ENCODE measurements around the gene PDLIM4.

PDLIM4 gene

DNA sequence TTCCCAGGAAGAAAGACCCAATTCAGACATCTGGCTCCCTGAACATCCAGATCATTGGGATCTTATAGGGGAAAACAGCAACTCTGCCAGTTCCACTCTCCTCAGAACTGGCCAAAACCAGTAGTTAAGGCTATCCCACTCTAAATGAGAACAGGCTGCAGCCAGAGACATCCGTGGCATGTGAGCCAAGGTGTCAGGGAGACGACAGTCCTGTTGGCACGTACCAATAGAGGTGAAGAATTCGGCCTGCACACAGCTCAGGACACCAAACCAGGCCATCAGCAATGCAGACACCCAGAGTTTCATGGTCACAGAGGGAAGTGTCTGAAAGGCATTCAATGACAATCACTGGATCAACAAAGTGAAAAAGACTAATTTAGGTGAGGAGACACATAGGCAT is 39.2 kb upstream of the PDLIM4 start:
- Histone ChIP-seq H3K27me3 (ENCODE audit: control insufficient read depth, insufficient read depth, low read length) (no peaks in the 10 kb centered on the region), H3K9me3 (ENCODE audit: control insufficient read depth, low read length) (no peaks in the 10 kb centered on the region), H3K27ac (no peak overlapping the region), H3K4me1 (peaks cover 3% of the 10 kb centered on the region), H3K36me3 (ENCODE audit: control insufficient read depth, insufficient read depth, low read length) (no peaks in the 10 kb centered on the region), H3K9ac (no peak overlapping the region), H3K79me2 (no peaks in the 10 kb centered on the region), H3K4me2 (ENCODE audit: low read length) (no peak overlapping the region), H2AFZ (no peak overlapping the region), H3K4me3 (ENCODE audit: low read depth, low read length) (no peak overlapping the region)
- TF ChIP-seq, protein P1, sequence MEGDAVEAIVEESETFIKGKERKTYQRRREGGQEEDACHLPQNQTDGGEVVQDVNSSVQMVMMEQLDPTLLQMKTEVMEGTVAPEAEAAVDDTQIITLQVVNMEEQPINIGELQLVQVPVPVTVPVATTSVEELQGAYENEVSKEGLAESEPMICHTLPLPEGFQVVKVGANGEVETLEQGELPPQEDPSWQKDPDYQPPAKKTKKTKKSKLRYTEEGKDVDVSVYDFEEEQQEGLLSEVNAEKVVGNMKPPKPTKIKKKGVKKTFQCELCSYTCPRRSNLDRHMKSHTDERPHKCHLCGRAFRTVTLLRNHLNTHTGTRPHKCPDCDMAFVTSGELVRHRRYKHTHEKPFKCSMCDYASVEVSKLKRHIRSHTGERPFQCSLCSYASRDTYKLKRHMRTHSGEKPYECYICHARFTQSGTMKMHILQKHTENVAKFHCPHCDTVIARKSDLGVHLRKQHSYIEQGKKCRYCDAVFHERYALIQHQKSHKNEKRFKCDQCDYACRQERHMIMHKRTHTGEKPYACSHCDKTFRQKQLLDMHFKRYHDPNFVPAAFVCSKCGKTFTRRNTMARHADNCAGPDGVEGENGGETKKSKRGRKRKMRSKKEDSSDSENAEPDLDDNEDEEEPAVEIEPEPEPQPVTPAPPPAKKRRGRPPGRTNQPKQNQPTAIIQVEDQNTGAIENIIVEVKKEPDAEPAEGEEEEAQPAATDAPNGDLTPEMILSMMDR (IDR thresholded peaks at IDR 0.05): no peak

DNA sequence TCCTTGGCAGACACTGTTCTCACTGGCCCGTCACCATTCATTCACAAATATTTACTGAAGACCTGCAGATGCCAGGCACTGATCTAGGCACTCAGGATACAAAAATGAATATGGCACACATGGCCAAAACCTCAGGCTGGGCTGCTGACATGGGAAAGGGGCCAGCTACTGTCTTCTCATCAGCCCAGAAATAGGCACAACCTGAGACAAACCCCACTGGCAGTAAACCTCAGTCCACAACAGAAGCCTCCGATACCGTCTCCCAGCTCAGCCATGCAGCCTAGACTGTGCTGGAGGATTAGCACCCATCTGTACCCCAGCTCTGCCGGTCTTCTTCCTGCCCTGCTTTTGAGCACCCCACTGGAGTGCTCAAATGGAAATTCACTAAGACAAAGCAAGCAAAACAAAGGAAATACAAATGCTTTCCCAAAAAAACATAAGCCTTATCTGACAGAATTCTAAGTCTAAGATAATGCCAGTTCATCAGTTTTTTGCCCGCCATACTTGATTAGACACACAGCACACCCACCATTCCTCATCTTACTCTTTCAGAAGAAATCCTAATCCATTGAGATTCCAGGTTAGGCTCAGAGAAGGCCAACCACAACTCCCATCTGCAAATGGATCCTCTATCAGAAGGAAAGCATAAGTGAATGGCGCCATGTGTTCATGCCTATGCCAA is 38.1 kb upstream of the PDLIM4 start:
- H3K27me3 ChIP-seq (ENCODE audit: control insufficient read depth, insufficient read depth, low read length): no peaks in the 10 kb centered on the region
- H3K79me2 ChIP-seq: peaks cover 5% of the 10 kb centered on the region
- no peak overlapping the region for H2AFZ ChIP-seq
- no peak overlapping the region for H3K9ac ChIP-seq
- H3K4me1 ChIP-seq: peaks cover 3% of the 10 kb centered on the region
- H3K27ac ChIP-seq: no peak overlapping the region
- no peaks in the 10 kb centered on the region for H3K36me3 ChIP-seq (ENCODE audit: control insufficient read depth, insufficient read depth, low read length)
- H3K9me3 ChIP-seq (ENCODE audit: control insufficient read depth, low read length): no peaks in the 10 kb centered on the region
- no peak overlapping the region for H3K4me2 ChIP-seq (ENCODE audit: low read length)
- TF ChIP-seq, protein P1 (IDR thresholded peaks at IDR 0.05): no peak
- no peak overlapping the region for H3K4me3 ChIP-seq (ENCODE audit: low read depth, low read length)

DNA sequence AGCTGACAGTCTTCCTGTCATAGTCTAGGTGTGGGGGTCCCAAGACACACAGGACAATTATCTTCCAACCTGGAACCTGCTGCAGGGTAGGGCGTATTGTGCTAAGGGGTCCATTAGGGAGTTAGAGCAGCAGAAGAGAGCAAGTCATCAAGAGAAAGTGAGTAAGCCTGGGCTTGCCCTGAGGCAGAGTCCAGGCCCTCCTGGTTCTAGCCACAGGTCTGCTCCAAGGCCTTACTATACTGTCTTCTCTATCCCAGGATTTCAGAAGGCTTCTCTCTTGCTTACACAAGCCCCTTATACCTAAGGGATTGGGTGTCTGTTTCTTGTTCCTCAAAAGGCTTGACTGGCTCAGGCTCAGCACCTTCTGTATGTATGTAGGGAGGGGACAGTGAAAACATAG is 37.5 kb upstream of the PDLIM4 start:
- no peaks in the 10 kb centered on the region for H3K36me3 ChIP-seq (ENCODE audit: control insufficient read depth, insufficient read depth, low read length)
- TF ChIP-seq, protein P1 (IDR thresholded peaks at IDR 0.05): no peak
- H3K79me2 ChIP-seq: peaks cover 5% of the 10 kb centered on the region
- H3K4me3 ChIP-seq (ENCODE audit: low read depth, low read length): no peak overlapping the region
- H3K4me1 ChIP-seq: peaks cover 3% of the 10 kb centered on the region
- H3K27me3 ChIP-seq (ENCODE audit: control insufficient read depth, insufficient read depth, low read length): no peaks in the 10 kb centered on the region
- no peaks in the 10 kb centered on the region for H3K9me3 ChIP-seq (ENCODE audit: control insufficient read depth, low read length)
- no peak overlapping the region for H3K9ac ChIP-seq
- H3K4me2 ChIP-seq (ENCODE audit: low read length): no peak overlapping the region
- H2AFZ ChIP-seq: no peak overlapping the region
- no peak overlapping the region for H3K27ac ChIP-seq

DNA sequence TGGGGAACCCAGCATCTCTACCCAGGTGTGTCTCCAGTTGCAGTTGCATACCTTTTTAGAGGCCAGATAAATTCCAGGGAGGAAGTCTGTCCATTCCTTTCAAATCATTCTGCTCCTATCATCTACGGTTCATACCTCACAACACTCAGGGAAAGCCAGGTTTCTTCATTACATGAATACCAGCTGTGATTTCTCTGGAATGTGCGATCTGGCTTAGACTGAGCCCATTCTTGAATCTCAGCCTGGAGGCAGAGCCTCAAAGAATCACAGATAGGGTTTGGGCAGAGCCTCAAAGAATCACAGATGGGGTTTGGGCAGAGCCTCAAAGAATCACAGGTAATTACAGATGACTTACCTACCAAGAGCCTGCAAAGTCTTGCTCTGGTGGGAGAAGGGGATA is 37.0 kb upstream of the PDLIM4 start:
- Histone ChIP-seq H3K4me1 (peaks cover 6% of the 10 kb centered on the region), H3K79me2 (peaks cover 5% of the 10 kb centered on the region), H3K4me3 (ENCODE audit: low read depth, low read length) (no peak overlapping the region)

More for the DNA sequence above, 37.0 kb upstream of the PDLIM4 start:
- no peaks in the 10 kb centered on the region for H3K36me3 ChIP-seq (ENCODE audit: control insufficient read depth, insufficient read depth, low read length)
- TF ChIP-seq, protein P1 (IDR thresholded peaks at IDR 0.05): no peak
- no peak overlapping the region for H3K4me2 ChIP-seq (ENCODE audit: low read length)
- no peak overlapping the region for H2AFZ ChIP-seq
- H3K27ac ChIP-seq: no peak overlapping the region
- no peaks in the 10 kb centered on the region for H3K27me3 ChIP-seq (ENCODE audit: control insufficient read depth, insufficient read depth, low read length)
- no peaks in the 10 kb centered on the region for H3K9me3 ChIP-seq (ENCODE audit: control insufficient read depth, low read length)
- no peak overlapping the region for H3K9ac ChIP-seq

Data from parathyroid adenoma (tissue), 2 donors.